NB4 (cell line): ENCODE measurements around the gene IFFO2.

Experiments
- DNase-seq: peaks from one replicate; pipeline ENCODE4 v3.0.0; 2010; ENCODE audit warnings: low read depth
- H3K4me3 ChIP-seq: one replicate; pipeline ENCODE4 v1.5.1; 2011; ENCODE audit warnings: mild to moderate bottlenecking, low read depth, low read length, moderate library complexity
- MAX ChIP-seq: IDR thresholded peaks from 2 replicates; pipeline ENCODE4 v1.6.1; 2011; ENCODE audit warnings: low read depth, low read length
- MYC ChIP-seq: IDR thresholded peaks from 2 replicates; pipeline ENCODE4 v1.6.1; 2011; ENCODE audit warnings: low read depth, low read length
- POLR2A ChIP-seq: IDR thresholded peaks from 2 replicates; pipeline ENCODE4 v1.6.1; 2011; ENCODE audit warnings: mild to moderate bottlenecking; ENCODE audit not compliant: insufficient read length; ENCODE audit errors: extremely low read depth
- TF ChIP-seq, protein P1 (sequence below): IDR thresholded peaks from one replicate; pipeline ENCODE4 v1.5.1; 2012; ENCODE audit warnings: low read depth, low read length

The IFFO2 gene

DNA sequence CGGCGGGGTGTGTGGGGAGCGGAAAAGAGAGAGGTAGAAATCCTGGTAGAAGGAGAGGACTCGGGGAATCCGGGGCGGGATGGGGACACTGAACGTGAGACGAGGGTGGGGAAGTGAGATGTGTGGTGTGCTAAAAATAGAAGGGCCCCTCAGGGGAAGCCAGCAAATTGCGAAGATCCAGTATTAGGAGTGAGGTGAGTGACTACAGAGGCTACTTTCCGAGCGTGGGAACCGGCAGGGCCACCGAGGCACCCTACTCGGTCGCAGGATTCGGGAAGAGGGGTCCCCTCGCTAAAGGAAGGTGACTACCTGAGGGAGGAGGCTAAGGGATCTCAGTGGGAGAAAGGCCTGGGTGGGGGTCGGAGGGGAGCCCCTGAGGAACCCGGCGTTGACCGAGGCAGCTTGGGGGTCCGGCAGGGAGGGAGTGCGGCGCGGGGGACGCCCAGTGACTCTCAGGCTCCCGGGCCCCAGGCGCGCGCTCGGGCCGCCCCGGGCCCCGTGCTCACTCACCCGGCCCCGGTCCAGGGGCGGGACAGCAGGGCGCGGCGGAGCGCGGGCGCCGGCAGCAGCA lies 54.4 kb downstream of the IFFO2 start:
- TF ChIP-seq MYC = no peak
- TF ChIP-seq MAX = no peak
- no peak for TF ChIP-seq POLR2A
- TF ChIP-seq, protein P1, sequence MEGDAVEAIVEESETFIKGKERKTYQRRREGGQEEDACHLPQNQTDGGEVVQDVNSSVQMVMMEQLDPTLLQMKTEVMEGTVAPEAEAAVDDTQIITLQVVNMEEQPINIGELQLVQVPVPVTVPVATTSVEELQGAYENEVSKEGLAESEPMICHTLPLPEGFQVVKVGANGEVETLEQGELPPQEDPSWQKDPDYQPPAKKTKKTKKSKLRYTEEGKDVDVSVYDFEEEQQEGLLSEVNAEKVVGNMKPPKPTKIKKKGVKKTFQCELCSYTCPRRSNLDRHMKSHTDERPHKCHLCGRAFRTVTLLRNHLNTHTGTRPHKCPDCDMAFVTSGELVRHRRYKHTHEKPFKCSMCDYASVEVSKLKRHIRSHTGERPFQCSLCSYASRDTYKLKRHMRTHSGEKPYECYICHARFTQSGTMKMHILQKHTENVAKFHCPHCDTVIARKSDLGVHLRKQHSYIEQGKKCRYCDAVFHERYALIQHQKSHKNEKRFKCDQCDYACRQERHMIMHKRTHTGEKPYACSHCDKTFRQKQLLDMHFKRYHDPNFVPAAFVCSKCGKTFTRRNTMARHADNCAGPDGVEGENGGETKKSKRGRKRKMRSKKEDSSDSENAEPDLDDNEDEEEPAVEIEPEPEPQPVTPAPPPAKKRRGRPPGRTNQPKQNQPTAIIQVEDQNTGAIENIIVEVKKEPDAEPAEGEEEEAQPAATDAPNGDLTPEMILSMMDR = no peak
- peak; percentile 43 for DNase-seq
- peak overlapping the region; percentile 76 for H3K4me3 ChIP-seq

DNA sequence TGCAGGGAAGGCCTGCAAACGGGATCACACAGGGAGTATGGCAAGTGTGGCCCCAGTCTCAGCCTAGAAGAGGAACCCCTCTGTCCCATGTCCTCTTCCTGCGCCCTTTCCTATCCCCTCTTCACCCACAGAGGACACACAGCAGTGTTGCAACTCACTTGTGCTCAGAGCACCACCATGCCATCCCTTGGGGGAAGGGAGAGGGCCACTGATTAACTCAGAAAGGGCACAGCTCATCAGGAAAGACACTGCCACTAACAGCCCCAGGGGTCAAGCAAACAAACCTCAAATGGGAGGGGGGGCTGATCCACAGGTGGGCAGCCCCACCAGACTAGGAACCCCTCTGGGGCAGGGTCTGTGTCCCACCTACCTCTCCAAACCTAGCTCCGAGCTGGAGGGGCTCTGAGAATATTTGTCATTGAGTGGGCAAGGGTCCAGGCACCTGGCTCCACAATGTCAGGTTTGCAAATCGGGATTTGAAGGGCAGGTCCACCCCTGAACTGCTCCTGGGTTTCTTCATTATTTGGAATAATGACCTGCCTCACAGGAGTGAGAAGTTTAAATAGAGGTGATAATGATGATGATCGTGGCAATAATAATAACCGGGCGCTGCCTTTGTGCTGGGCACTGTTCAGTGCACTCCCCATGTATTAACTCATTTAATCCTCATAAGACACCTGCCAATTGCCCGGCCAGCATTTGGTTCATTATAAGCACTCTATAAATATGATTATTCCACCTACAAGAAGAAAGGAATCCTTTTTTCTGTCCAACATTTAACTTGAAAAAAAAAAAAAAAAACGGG lies 55.1 kb downstream of the IFFO2 start:
- peak overlapping the region; percentile 76 for H3K4me3 ChIP-seq
- peak; percentile 34 for DNase-seq
- TF ChIP-seq MYC (no peak), MAX (no peak), POLR2A (no peak)
- TF ChIP-seq, protein P1 = no peak

GRCh38 chr1:18900303-18900841 lies 56.1 kb downstream of the IFFO2 start:
- TF ChIP-seq POLR2A (no peak), MYC (no peak)
- DNase-seq = no peak
- H3K4me3 ChIP-seq = no peak overlapping the region

GRCh38 chr1:18899363-18900049 lies 57.0 kb downstream of the IFFO2 start:
- no peak overlapping the region for H3K4me3 ChIP-seq
- TF ChIP-seq MAX (no peak), MYC (no peak), POLR2A (no peak)
- TF ChIP-seq, protein P1 = no peak
- DNase-seq = no peak

- no peak overlapping the region for H3K4me3 ChIP-seq
- TF ChIP-seq, protein P1 = no peak
- TF ChIP-seq POLR2A (no peak), MAX (no peak), MYC (no peak)
- DNase-seq = no peak
Observed at GRCh38 chr1:18898567-18898966, 57.9 kb downstream of the IFFO2 start.

- TF ChIP-seq MAX (no peak), POLR2A (no peak), MYC (no peak)
- TF ChIP-seq, protein P1 = no peak
- DNase-seq = no peak
- H3K4me3 ChIP-seq = no peak overlapping the region
Observed at GRCh38 chr1:18895317-18895716, 61.2 kb downstream of the IFFO2 start.
